A549 (cell line): ENCODE measurements around the gene CNTN4. TPM values are rescaled to one million over a fixed set of nuclear protein-coding genes. Genes with fewer than 3 reads are reported as not detected.

ENCODE experiments used
- ATAC-seq, 2 experiments: fragments of 200-7000 bp in 1 of 2; fragments of >200 bp in 1 of 2; cut with Nextera tagmentation in 1 of 2; cut with Tn5 transposase in 1 of 2; 3 replicates each; pipeline versions ENCODE4 v1.8.0 to v1.9.1; 2018 to 2020; ENCODE audit warnings: mild to moderate bottlenecking in 1 of 2, moderate library complexity in 1 of 2
- CTCF ChIA-PET: fragments of 300-600 bp; sonication (Branson Sonifier 250); formaldehyde crosslinking; extraction: SDS; loops from one replicate; lab custom pipeline; 2021; ENCODE audit warnings: antibody characterized with exemption, inconsistent platforms; lab: Yijun Ruan, JAX
- POLR2A ChIA-PET: fragments of 350-600 bp; formaldehyde crosslinking; extraction: SDS; loops from one replicate; lab custom pipeline; 2021; ENCODE audit warnings: antibody characterized with exemption, inconsistent platforms; lab: Yijun Ruan, JAX
- DNase-seq, 2 experiments: peaks; one replicate each; pipeline versions ENCODE4 v3.0.0 to v3.0.0-alpha.2; 2011 to 2016; ENCODE audit warnings: low read depth in 1 of 2, low spot score in 1 of 2
- FAIRE-seq: peaks from 2 replicates; lab custom pipeline; 2011; peaks lifted over from hg19 to GRCh38; lab: Jason Lieb, UNC
- H3K27ac ChIP-seq, 2 experiments: fragments of >200 bp; sonication (Bioruptor Twin); formaldehyde crosslinking; 3 replicates each; pipeline ENCODE4 v1.5.1; 2016 to 2017
- H3K4me1 ChIP-seq: fragments of >200 bp; sonication (Bioruptor Twin); formaldehyde crosslinking; 3 replicates; pipeline ENCODE4 v1.6.1; 2016
- H3K4me2 ChIP-seq: fragments of >200 bp; sonication (Bioruptor Twin); formaldehyde crosslinking; 3 replicates; pipeline ENCODE4 v1.6.1; 2016
- H3K4me3 ChIP-seq: fragments of >200 bp; sonication (Bioruptor Twin); formaldehyde crosslinking; 3 replicates; pipeline ENCODE4 v1.5.1; 2016
- H3K9me3 ChIP-seq: fragments of >200 bp; sonication (Bioruptor Twin); formaldehyde crosslinking; 3 replicates; pipeline ENCODE4 v1.6.1; 2016
- BHLHE40 ChIP-seq: IDR thresholded peaks from 2 replicates; pipeline ENCODE4 v1.6.1; 2012; ENCODE audit warnings: low read depth, low read length, inconsistent platforms
- CBX8 ChIP-seq: fragments of 200-600 bp; sonication (generic); IDR thresholded peaks from 2 replicates; pipeline ENCODE4 v1.6.1; 2016
- CHD4 ChIP-seq: fragments of 200-600 bp; sonication (generic); IDR thresholded peaks from 2 replicates; pipeline ENCODE4 v1.6.1; 2016; ENCODE audit warnings: antibody characterized with exemption, mild to moderate bottlenecking, borderline replicate concordance
- EHF ChIP-seq: fragments of 250-450 bp; sonication (Bioruptor Pico); IDR thresholded peaks from 2 replicates; pipeline ENCODE4 v1.5.0; 2020; ENCODE audit warnings: mild to moderate bottlenecking
- ESRRA ChIP-seq: fragments of 150-350 bp; IDR thresholded peaks from 2 replicates; pipeline ENCODE4 v1.6.1; 2014; ENCODE audit warnings: mild to moderate bottlenecking, low read length, borderline replicate concordance
- FOSL2 ChIP-seq, 2 experiments: fragments of 450-650 bp in 1 of 2; fragments of >200 bp in 1 of 2; sonication (Bioruptor Twin) in 1 of 2; formaldehyde crosslinking; IDR thresholded peaks; 2 replicates each; pipeline versions ENCODE4 v1.5.0 to v1.6.1; 2016 to 2020; ENCODE audit warnings: mild to moderate bottlenecking in 1 of 2, moderate library complexity in 1 of 2
- GATA3 ChIP-seq: IDR thresholded peaks from 2 replicates; pipeline ENCODE4 v1.6.1; 2012; ENCODE audit warnings: borderline replicate concordance
- HOXA7 ChIP-seq: fragments of 250-450 bp; sonication (Bioruptor Pico); IDR thresholded peaks from 2 replicates; pipeline ENCODE4 v1.5.0; 2020; ENCODE audit warnings: mild to moderate bottlenecking, moderate library complexity
- JUN ChIP-seq, 2 experiments: fragments of >200 bp; sonication (Bioruptor Twin); formaldehyde crosslinking; IDR thresholded peaks; 2 replicates in 1 of 2; 3 replicates in 1 of 2; pipeline ENCODE4 v1.6.1; 2016 to 2017
- JUNB ChIP-seq: fragments of >200 bp; sonication (Bioruptor Twin); formaldehyde crosslinking; IDR thresholded peaks from 2 replicates; pipeline ENCODE4 v1.6.1; 2016
- MAFK ChIP-seq: fragments of 450-650 bp; IDR thresholded peaks from 2 replicates; pipeline ENCODE4 v1.6.1; 2014; ENCODE audit not compliant: partially characterized antibody
- MYC ChIP-seq: IDR thresholded peaks from 2 replicates; pipeline ENCODE4 v1.6.1; 2012; ENCODE audit warnings: mild to moderate bottlenecking, inconsistent platforms, low read length, improper control_type of control experiment, borderline replicate concordance
- NFE2L2 ChIP-seq: fragments of 150-350 bp; conservative IDR thresholded peaks from 2 replicates; pipeline ENCODE4 v1.6.1; 2014; ENCODE audit warnings: low read length
- NR3C1 ChIP-seq: fragments of >200 bp; sonication (Bioruptor Twin); formaldehyde crosslinking; IDR thresholded peaks from 3 replicates; pipeline ENCODE4 v1.6.1; 2017
- PHF8 ChIP-seq: fragments of 200-600 bp; sonication (generic); IDR thresholded peaks from 2 replicates; pipeline ENCODE4 v1.6.1; 2016; ENCODE audit warnings: low read depth, mild to moderate bottlenecking, antibody characterized with exemption, moderate library complexity, borderline replicate concordance
- POLR2A ChIP-seq: IDR thresholded peaks from 2 replicates; pipeline ENCODE4 v1.6.1; 2012; ENCODE audit warnings: mild to moderate bottlenecking, low read length
- POLR2AphosphoS2 ChIP-seq: conservative IDR thresholded peaks from 2 replicates; pipeline ENCODE4 v1.6.1; 2012; ENCODE audit warnings: low read length, improper control_type of control experiment, inconsistent platforms
- RAD21 ChIP-seq, 2 experiments: fragments of >200 bp in 1 of 2; sonication (Bioruptor Twin) in 1 of 2; formaldehyde crosslinking in 1 of 2; IDR thresholded peaks in 1 of 2; conservative IDR thresholded peaks in 1 of 2; 2 replicates in 1 of 2; 3 replicates in 1 of 2; pipeline ENCODE4 v1.6.1; 2012 to 2018; ENCODE audit warnings: inconsistent platforms in 1 of 2
- RCOR1 ChIP-seq: fragments of 150-350 bp; IDR thresholded peaks from 2 replicates; pipeline ENCODE4 v1.6.1; 2014; ENCODE audit warnings: antibody characterized with exemption, low read length, low read depth
- RFX5 ChIP-seq: fragments of 450-650 bp; IDR thresholded peaks from 2 replicates; pipeline ENCODE4 v1.7.1; 2014; ENCODE audit warnings: antibody characterized with exemption, mild to moderate bottlenecking, moderate library complexity
- RNF2 ChIP-seq: fragments of 200-600 bp; sonication (generic); IDR thresholded peaks from 2 replicates; pipeline ENCODE4 v1.6.1; 2016; ENCODE audit warnings: low read depth, mild to moderate bottlenecking, antibody characterized with exemption, moderate library complexity, borderline replicate concordance
- ZC3H11A ChIP-seq: fragments of 450-650 bp; IDR thresholded peaks from 2 replicates; pipeline ENCODE4 v1.6.1; 2014; ENCODE audit warnings: antibody characterized with exemption, mild to moderate bottlenecking
- WGBS: methylation state at CpG from one replicate; pipeline ENCODE4 v1.1.6; 2017; ENCODE audit errors: missing lambda C conversion rate; 5-methylcytosine and 5-hydroxymethylcytosine counted together
- polyA plus RNA-seq, 4 experiments: library from polyadenylated mRNA; depleted of rRNA in 3 of 4; stranded (reverse); fragments of >200 nt; fragmentation: RNase III in 1 of 4; extraction: RNeasy Plus Mini Kit Qiagen cat#74134 plus additional on column Dnase treatment in 1 of 4; gene quantifications; 2 replicates in 3 of 4; 3 replicates in 1 of 4; pipeline ENCODE4 v1.2.3, GENCODE V29; 2011 to 2017
- TF ChIP-seq, protein P1 (sequence below): fragments of >200 bp; sonication (Bioruptor Twin); formaldehyde crosslinking; IDR thresholded peaks from 3 replicates; pipeline ENCODE4 v1.5.1; 2016
- TF ChIP-seq, protein P2 (sequence below): fragments of >200 bp; sonication (Bioruptor Twin); formaldehyde crosslinking; IDR thresholded peaks from 2 replicates; pipeline ENCODE4 v1.6.1; 2016
- TF ChIP-seq, protein P3 (sequence below): fragments of >200 bp; sonication (Bioruptor Twin); formaldehyde crosslinking; IDR thresholded peaks from 3 replicates; pipeline ENCODE4 v1.6.1; 2016
- TF ChIP-seq, protein P4 (sequence below): fragments of 450-650 bp; IDR thresholded peaks from 2 replicates; pipeline ENCODE4 v1.6.1; 2014; ENCODE audit warnings: antibody characterized with exemption
- TF ChIP-seq, protein P5 (sequence below): fragments of 200-600 bp; sonication (generic); IDR thresholded peaks from 2 replicates; pipeline ENCODE4 v1.6.1; 2016; ENCODE audit warnings: antibody characterized with exemption, mild to moderate bottlenecking, moderate library complexity

Gene CNTN4
- polyA plus RNA-seq, 2 of the 4 experiments (the other 2 are of a cell fraction): 0.03 TPM; not detected in 1

DNA sequence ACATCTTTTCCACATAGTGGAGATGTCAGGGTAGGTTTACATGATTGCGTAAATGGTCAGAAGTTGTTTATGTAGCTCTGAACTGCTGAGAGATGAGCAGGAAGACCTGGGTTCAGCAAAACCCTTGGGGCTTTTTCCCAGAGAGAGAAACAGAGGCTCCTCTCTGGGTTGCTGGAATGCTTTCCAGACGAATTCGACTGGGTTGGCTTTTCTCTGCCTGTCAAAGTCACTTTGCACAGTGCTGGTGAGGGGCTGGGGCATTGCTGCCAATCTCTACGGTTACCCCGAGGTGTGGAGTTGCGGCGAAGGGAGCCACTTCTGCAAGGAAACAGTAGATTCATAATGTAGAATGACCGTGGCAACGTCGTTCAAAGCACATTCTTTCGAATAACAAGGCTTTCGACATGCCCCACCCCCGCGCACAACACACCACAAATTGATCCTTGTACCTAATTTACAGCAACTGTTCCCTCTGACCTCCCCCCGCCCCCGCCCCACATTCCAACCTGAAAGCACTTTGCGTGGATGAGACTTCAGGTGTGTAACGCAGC is 950 bp upstream of the CNTN4 start:
- peak in 1 of 2 experiments; percentile 14; a peak in 2 of 6 replicates for ATAC-seq

DNA sequence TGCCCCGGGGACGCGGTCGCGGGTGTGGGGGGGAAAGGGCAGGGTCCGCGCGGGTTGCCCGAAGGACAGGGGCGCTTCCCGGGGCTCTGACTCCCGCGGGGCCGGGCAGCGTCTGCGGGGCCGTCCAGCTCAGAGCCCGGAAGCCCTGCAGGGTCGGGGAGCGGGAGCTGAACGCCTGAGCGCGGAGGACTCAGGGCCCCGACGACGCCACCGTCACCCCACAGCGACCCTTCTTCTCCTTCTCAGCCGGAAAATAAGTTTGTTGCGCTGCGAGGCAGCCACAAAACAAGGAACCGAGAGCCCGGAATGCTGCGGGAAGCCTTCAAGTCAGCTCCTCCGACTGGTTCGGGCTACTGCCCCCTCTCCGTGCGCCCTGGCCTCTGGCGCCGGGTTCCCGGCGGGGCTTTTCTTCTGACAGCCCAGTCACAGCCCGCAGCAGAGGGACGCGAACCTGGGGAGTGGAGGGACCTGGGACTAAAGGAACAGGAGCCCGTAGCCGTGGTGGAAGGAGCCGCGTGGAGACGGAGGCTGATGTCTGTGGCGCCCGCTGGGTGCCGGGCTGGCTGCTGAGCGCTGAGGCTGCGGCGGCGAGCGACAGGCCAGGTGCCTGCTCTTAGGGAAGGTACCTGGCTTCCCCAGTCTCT is 484 bp downstream of the CNTN4 start:
- no peaks in the 10 kb centered on the region for H3K9me3 ChIP-seq
- DNase-seq (no peak), ATAC-seq (peak; percentile 38 to 56; a peak in 4 of 6 replicates), FAIRE-seq (no peak)
- H3K4me2 ChIP-seq: peak overlapping the region; percentile 83
- TF ChIP-seq RNF2: no peak
- no peak for TF ChIP-seq POLR2A
- no peak for TF ChIP-seq ZC3H11A
- no peak for TF ChIP-seq HOXA7
- no peak for TF ChIP-seq CBX8
- H3K4me1 ChIP-seq: no peaks in the 10 kb centered on the region
- 27% methylated on average over 33 of the region's 58 CpGs for WGBS
- H3K27ac ChIP-seq: no peak overlapping the region
- H3K4me3 ChIP-seq: peak overlapping the region; percentile 42
- POLR2A ChIA-PET: no interaction called here
- CTCF ChIA-PET: no interaction called here

More for the DNA sequence above, 950 bp upstream of the CNTN4 start:
- Histone ChIP-seq H3K27ac (no peak overlapping the region), H3K4me2 (peak overlapping the region; percentile 83; the same call in 2 of the 3 replicates), H3K9me3 (no peaks in the 10 kb centered on the region), H3K4me1 (no peaks in the 10 kb centered on the region), H3K4me3 (no peak overlapping the region; the same call in 2 of the 3 replicates)
- TF ChIP-seq JUN (IDR thresholded peaks at IDR 0.05): no peak
- TF ChIP-seq PHF8: no peak
- no peak for TF ChIP-seq POLR2AphosphoS2
- TF ChIP-seq, protein P1, sequence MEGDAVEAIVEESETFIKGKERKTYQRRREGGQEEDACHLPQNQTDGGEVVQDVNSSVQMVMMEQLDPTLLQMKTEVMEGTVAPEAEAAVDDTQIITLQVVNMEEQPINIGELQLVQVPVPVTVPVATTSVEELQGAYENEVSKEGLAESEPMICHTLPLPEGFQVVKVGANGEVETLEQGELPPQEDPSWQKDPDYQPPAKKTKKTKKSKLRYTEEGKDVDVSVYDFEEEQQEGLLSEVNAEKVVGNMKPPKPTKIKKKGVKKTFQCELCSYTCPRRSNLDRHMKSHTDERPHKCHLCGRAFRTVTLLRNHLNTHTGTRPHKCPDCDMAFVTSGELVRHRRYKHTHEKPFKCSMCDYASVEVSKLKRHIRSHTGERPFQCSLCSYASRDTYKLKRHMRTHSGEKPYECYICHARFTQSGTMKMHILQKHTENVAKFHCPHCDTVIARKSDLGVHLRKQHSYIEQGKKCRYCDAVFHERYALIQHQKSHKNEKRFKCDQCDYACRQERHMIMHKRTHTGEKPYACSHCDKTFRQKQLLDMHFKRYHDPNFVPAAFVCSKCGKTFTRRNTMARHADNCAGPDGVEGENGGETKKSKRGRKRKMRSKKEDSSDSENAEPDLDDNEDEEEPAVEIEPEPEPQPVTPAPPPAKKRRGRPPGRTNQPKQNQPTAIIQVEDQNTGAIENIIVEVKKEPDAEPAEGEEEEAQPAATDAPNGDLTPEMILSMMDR: no peak
- no peak for TF ChIP-seq JUNB
- TF ChIP-seq RCOR1: no peak
- no peak for TF ChIP-seq CBX8
- TF ChIP-seq MAFK: no peak
- no peak for TF ChIP-seq BHLHE40
- no peak for TF ChIP-seq GATA3
- TF ChIP-seq RFX5: no peak
- TF ChIP-seq, protein P2, sequence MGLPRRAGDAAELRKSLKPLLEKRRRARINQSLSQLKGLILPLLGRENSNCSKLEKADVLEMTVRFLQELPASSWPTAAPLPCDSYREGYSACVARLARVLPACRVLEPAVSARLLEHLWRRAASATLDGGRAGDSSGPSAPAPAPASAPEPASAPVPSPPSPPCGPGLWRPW: no peak
- TF ChIP-seq, protein P3, sequence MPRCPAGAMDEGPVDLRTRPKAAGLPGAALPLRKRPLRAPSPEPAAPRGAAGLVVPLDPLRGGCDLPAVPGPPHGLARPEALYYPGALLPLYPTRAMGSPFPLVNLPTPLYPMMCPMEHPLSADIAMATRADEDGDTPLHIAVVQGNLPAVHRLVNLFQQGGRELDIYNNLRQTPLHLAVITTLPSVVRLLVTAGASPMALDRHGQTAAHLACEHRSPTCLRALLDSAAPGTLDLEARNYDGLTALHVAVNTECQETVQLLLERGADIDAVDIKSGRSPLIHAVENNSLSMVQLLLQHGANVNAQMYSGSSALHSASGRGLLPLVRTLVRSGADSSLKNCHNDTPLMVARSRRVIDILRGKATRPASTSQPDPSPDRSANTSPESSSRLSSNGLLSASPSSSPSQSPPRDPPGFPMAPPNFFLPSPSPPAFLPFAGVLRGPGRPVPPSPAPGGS: no peak
- no peak for TF ChIP-seq MYC
- no peak for TF ChIP-seq NR3C1
- no peak for TF ChIP-seq ESRRA
- no peak for TF ChIP-seq CHD4
- no peak for TF ChIP-seq RAD21 (conservative IDR thresholded peaks at IDR 0.05 in 1 of 2, IDR thresholded peaks at IDR 0.05 in 1 of 2)
- POLR2A ChIA-PET: no interaction called here
- WGBS: 5% methylated on average over 14 of the region's 18 CpGs
- DNase-seq (no peak), FAIRE-seq (no peak)
- CTCF ChIA-PET: no interaction called here

DNA sequence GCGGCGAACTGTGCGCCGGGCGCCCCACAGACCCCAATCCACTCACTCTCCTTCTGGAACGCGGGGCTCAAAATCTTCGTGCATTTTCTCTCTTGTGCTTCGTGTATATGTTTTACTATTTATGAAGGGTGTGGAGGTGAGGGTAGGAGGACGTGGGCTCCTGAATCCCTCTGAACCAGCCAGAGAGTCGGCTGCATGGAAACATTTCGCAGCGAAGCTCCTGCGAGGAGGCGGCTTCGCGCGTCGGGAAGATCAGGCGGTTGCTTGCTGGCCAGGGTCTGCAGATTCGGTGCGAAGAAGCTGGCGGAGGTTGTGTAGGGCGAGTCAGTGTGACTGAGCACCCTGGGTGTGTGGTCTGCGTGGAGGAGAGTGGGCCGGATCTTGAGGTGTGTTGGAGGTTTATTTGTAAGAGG is 1.1 kb downstream of the CNTN4 start:
- ChIA-PET CTCF (no interaction called here), POLR2A (no interaction called here)
- FAIRE-seq (no peak), ATAC-seq (no peak; a peak in 2 of 6 replicates), DNase-seq (no peak)
- H3K4me1 ChIP-seq: no peaks in the 10 kb centered on the region
- H3K27ac ChIP-seq: no peak overlapping the region
- H3K4me2 ChIP-seq: no peak overlapping the region
- H3K9me3 ChIP-seq: no peaks in the 10 kb centered on the region
- 12% methylated on average over 19 of the region's 26 CpGs for WGBS
- no peak overlapping the region for H3K4me3 ChIP-seq
- TF ChIP-seq EHF: no peak
- no peak for TF ChIP-seq FOSL2 (IDR thresholded peaks at IDR 0.05)
- no peak for TF ChIP-seq FOSL2 (CRISPR knock-in tag; IDR thresholded peaks at IDR 0.05)
- TF ChIP-seq JUN (IDR thresholded peaks at IDR 0.05): no peak
- TF ChIP-seq NR3C1: no peak
- no peak for TF ChIP-seq HOXA7
- TF ChIP-seq NFE2L2: no peak
- TF ChIP-seq, protein P4, sequence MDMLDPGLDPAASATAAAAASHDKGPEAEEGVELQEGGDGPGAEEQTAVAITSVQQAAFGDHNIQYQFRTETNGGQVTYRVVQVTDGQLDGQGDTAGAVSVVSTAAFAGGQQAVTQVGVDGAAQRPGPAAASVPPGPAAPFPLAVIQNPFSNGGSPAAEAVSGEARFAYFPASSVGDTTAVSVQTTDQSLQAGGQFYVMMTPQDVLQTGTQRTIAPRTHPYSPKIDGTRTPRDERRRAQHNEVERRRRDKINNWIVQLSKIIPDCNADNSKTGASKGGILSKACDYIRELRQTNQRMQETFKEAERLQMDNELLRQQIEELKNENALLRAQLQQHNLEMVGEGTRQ: no peak
- TF ChIP-seq POLR2AphosphoS2: no peak
- TF ChIP-seq, protein P5, sequence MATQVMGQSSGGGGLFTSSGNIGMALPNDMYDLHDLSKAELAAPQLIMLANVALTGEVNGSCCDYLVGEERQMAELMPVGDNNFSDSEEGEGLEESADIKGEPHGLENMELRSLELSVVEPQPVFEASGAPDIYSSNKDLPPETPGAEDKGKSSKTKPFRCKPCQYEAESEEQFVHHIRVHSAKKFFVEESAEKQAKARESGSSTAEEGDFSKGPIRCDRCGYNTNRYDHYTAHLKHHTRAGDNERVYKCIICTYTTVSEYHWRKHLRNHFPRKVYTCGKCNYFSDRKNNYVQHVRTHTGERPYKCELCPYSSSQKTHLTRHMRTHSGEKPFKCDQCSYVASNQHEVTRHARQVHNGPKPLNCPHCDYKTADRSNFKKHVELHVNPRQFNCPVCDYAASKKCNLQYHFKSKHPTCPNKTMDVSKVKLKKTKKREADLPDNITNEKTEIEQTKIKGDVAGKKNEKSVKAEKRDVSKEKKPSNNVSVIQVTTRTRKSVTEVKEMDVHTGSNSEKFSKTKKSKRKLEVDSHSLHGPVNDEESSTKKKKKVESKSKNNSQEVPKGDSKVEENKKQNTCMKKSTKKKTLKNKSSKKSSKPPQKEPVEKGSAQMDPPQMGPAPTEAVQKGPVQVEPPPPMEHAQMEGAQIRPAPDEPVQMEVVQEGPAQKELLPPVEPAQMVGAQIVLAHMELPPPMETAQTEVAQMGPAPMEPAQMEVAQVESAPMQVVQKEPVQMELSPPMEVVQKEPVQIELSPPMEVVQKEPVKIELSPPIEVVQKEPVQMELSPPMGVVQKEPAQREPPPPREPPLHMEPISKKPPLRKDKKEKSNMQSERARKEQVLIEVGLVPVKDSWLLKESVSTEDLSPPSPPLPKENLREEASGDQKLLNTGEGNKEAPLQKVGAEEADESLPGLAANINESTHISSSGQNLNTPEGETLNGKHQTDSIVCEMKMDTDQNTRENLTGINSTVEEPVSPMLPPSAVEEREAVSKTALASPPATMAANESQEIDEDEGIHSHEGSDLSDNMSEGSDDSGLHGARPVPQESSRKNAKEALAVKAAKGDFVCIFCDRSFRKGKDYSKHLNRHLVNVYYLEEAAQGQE: no peak
